PC-9 (cell line): Measurements from ENCODE around the gene KRT78. TPM values are rescaled to one million over a fixed set of nuclear protein-coding genes. Genes with fewer than 3 reads are reported as not detected.

ENCODE experiments used
- BruUV-seq: library from RNA; stranded (reverse); fragments of 400-500 nt; replicated peaks from 2 replicates; lab custom pipeline; 2021; lab: Mats Ljungman, UMichigan
- CTCF ChIA-PET: fragments of 300-600 bp; sonication (Branson Sonifier 250); formaldehyde crosslinking; loops from one replicate; lab custom pipeline; 2022; ENCODE audit warnings: antibody characterized with exemption; lab: Charles Lee
- POLR2A ChIA-PET: fragments of 300-600 bp; sonication (Branson Sonifier 250); formaldehyde crosslinking; loops from one replicate; lab custom pipeline; 2022; ENCODE audit warnings: antibody characterized with exemption; ENCODE audit not compliant: unreplicated experiment; lab: Charles Lee
- DNase-seq, 2 experiments: peaks; one replicate each; pipeline versions ENCODE4 v3.0.0 to v3.0.0-alpha.2; 2015 to 2022; ENCODE audit warnings: mixed read lengths in 1 of 2
- H2AFZ ChIP-seq: fragments of 200-600 bp; sonication (generic); 2 replicates; pipeline ENCODE4 v1.8.1; 2017; ENCODE audit warnings: antibody characterized with exemption
- H3F3A ChIP-seq: fragments of 200-600 bp; sonication (generic); 2 replicates; pipeline ENCODE4 v1.8.1; 2017; ENCODE audit warnings: antibody characterized with exemption, mild to moderate bottlenecking, low read depth; ENCODE audit not compliant: insufficient read depth
- H3K27ac ChIP-seq: fragments of 200-600 bp; sonication (generic); 2 replicates; pipeline ENCODE4 v1.6.1; 2016; ENCODE audit warnings: mixed run types
- H3K27me3 ChIP-seq: fragments of 200-600 bp; sonication (generic); 2 replicates; pipeline ENCODE4 v1.6.1; 2016; ENCODE audit warnings: low read depth, mixed run types; ENCODE audit not compliant: insufficient read depth
- H3K36me3 ChIP-seq: fragments of 200-600 bp; sonication (generic); 2 replicates; pipeline ENCODE4 v1.6.1; 2016; ENCODE audit warnings: low read depth, mixed run types
- H3K4me1 ChIP-seq: fragments of 200-600 bp; sonication (generic); replicated peaks from 2 replicates; pipeline ENCODE4 v1.6.1; 2016; ENCODE audit warnings: mixed run types; ENCODE audit not compliant: insufficient read depth
- H3K4me2 ChIP-seq: fragments of 200-600 bp; sonication (generic); 2 replicates; pipeline ENCODE4 v1.6.1; 2017; ENCODE audit warnings: mixed run types
- H3K4me3 ChIP-seq: fragments of 200-600 bp; sonication (generic); 2 replicates; pipeline ENCODE4 v1.6.1; 2016; ENCODE audit warnings: mixed run types
- H3K79me2 ChIP-seq: fragments of 200-600 bp; sonication (generic); 2 replicates; pipeline ENCODE4 v1.6.1; 2017; ENCODE audit warnings: low read depth, mixed run types
- H3K9me2 ChIP-seq: fragments of 200-600 bp; sonication (generic); 2 replicates; pipeline ENCODE4 v1.8.1; 2017; ENCODE audit warnings: mild to moderate bottlenecking; ENCODE audit not compliant: insufficient read depth
- H3K9me3 ChIP-seq: fragments of 200-600 bp; sonication (generic); 2 replicates; pipeline ENCODE4 v1.8.1; 2016; ENCODE audit warnings: low read depth; ENCODE audit not compliant: insufficient read depth
- H4K20me1 ChIP-seq: fragments of 200-600 bp; sonication (generic); 2 replicates; pipeline ENCODE4 v1.8.1; 2017; ENCODE audit not compliant: insufficient read depth
- CTCF ChIP-seq: fragments of 200-600 bp; sonication (generic); conservative IDR thresholded peaks from 2 replicates; pipeline ENCODE4 v1.6.1; 2017; ENCODE audit warnings: mixed run types, antibody characterized with exemption, mild to moderate bottlenecking, moderate library complexity
- EZH2 ChIP-seq: fragments of 200-600 bp; sonication (generic); IDR thresholded peaks from 2 replicates; pipeline ENCODE4 v1.8.0; 2017; ENCODE audit warnings: antibody characterized with exemption, low read depth
- intact Hi-C: fragments of 100-400 bp; cut with micrococcal nuclease; formaldehyde crosslinking; loops from one replicate; pipeline ENCODE4 v1.10.0; 2022; ENCODE audit not compliant: unreplicated experiment
- total RNA-seq: library from RNA; stranded (reverse); gene quantifications from 2 replicates; pipeline ENCODE4 v1.2.3, GENCODE V29; 2021

The KRT78 gene
- total RNA-seq, 1 experiment from 2014 or later, result 1.5 TPM

DNA sequence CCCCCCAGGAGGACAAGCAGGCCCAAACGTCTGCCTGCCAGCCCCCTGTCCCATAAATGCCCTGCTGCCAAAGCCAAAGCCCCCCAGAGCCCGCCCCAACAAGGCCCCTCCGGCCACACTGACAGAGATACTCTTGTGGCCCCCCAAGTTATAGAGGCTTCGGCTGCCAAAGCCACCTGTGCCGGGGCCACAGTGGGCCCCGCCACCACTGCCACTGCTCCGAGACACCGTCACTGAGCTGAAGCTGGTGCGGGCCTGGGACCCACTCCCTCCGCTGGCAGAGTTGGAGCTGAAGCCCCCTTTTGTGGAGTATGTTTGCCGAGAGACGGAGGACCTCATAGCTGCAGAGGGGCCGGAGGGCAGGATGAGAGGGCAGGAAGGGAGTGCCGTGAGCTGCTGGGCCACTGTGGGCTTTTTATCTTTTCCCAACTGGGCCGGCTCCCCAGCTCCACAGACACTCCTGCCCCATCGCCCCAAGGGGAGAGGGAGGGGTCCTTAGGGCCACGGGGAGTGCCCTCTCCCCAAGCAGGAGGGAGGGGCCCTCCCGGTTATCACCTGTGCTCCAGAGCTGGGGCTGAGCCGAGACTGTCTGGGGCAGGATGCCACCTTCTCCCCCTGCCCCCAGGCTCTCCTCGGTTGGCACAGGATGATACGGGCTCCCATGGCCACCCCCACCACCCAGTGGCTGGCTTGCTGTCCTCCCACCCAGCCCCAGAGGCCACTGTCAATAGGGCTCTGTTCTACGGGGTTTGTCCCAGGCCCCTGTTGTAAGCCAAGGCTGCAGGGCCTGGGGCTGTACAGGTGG is 14.7 kb downstream of the KRT78 start, which contains the start of gene KRT79:
Gene KRT79, minus strand, starts transcription at position 390 of the 805 bp plus-strand sequence. Its CDS starts 51 bp downstream, at position 339.
- TF ChIP-seq CTCF (no peak), EZH2 (no peak)
- H3K4me3 ChIP-seq, result no peak within 1 kb of the TSS
- H2AFZ ChIP-seq, result no peak within 1 kb of the TSS
- intact Hi-C loops, result no loop called here
- no peak within 1 kb of the TSS for H3K27ac ChIP-seq
- no peaks in the 10 kb centered on the region for H3F3A ChIP-seq
- H3K27me3 ChIP-seq, result no peaks in the 10 kb centered on the region
- H3K9me3 ChIP-seq, result no peaks in the 10 kb centered on the region
- no peaks in the 10 kb centered on the region for H3K79me2 ChIP-seq
- no TSS peak for BruUV-seq
- H3K36me3 ChIP-seq, result no peaks in the 10 kb centered on the region
- DNase-seq, result no peak
- H4K20me1 ChIP-seq, result no peaks in the 10 kb centered on the region
- H3K4me1 ChIP-seq, result peaks cover 16% of the 10 kb centered on the region
- ChIA-PET POLR2A (no interaction called here), CTCF (interaction anchor here (0.7 kb wide), 1 partner anchor 617 kb away, joined by 3 read pairs; no protein-coding TSS in a partner anchor)
- H3K9me2 ChIP-seq, result no peaks in the 10 kb centered on the region
- no peak within 1 kb of the TSS for H3K4me2 ChIP-seq

DNA sequence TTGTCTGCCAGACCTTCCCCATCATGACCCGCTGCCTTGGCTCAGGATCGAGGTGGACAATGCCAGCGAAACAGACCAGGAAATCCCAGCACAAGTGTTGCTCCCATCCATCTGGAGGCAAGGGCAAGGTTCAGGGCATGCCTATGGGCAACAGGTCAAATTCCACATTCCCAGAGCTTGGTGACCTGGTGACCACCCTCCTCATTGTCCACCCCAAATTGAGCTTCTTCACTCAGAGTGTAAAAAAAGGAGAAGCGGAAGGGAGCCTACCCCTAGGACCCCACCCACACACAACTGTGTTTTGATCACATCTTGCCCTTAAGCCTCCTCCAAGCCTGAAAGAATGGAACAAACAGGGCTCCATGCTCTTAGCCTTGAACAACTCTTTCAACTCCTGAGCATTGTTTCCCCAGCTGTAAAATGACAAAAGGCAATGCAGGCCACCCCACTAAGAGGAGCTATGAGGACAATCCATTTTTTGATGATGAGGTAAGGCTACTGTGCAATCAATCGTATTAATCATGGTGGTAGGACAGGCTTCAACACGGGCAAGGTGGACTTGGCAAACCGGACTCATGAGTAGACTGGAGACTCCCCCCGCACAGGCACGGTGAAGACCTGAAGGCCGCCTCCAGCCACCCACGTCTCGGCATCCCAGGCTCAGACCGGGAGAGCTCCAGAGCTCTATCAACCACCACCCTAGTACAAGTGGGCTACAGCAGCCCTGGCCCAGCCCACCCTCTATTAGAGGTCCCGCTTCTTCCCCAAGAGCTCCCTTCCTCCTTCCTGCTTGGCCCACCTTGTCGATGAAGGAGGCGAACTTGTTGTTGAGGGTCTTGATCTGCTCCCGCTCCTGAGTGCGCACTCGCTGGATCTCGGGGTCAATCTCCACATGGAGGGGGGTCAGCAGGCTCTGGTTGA is 15.5 kb downstream of the KRT78 start:
- Histone ChIP-seq H3K79me2 (no peaks in the 10 kb centered on the region), H3K4me1 (peaks cover 16% of the 10 kb centered on the region), H2AFZ (no peak overlapping the region), H4K20me1 (no peaks in the 10 kb centered on the region), H3K27ac (no peak overlapping the region), H3K4me2 (no peak overlapping the region), H3F3A (no peaks in the 10 kb centered on the region), H3K27me3 (no peaks in the 10 kb centered on the region), H3K36me3 (no peaks in the 10 kb centered on the region), H3K4me3 (no peak overlapping the region), H3K9me3 (no peaks in the 10 kb centered on the region), H3K9me2 (no peaks in the 10 kb centered on the region)
- ChIA-PET POLR2A (no interaction called here), CTCF (interaction anchor here (0.7 kb wide), 1 partner anchor 616 kb away, joined by 3 read pairs; no protein-coding TSS in a partner anchor)
- no TSS peak for BruUV-seq
- intact Hi-C loops, result no loop called here
- no peak for DNase-seq
- TF ChIP-seq CTCF, result no peak
- TF ChIP-seq EZH2, result no peak

- Histone ChIP-seq H3K9me2 (no peaks in the 10 kb centered on the region), H3K4me1 (peaks cover 12% of the 10 kb centered on the region), H4K20me1 (no peaks in the 10 kb centered on the region), H3K4me3 (no peak overlapping the region), H3K79me2 (no peaks in the 10 kb centered on the region), H3K9me3 (no peaks in the 10 kb centered on the region), H2AFZ (no peak overlapping the region), H3F3A (no peaks in the 10 kb centered on the region), H3K27me3 (no peaks in the 10 kb centered on the region), H3K4me2 (no peak overlapping the region), H3K27ac (no peak overlapping the region), H3K36me3 (no peaks in the 10 kb centered on the region)
- no TSS peak for BruUV-seq
- intact Hi-C loops, result no loop called here
- CTCF ChIA-PET, result interaction anchor here (0.6 kb wide), 1 partner anchor 236 kb away, joined by 8 read pairs; no protein-coding TSS in a partner anchor
- no peak for TF ChIP-seq CTCF
- TF ChIP-seq EZH2, result no peak
- POLR2A ChIA-PET, result no interaction called here
- DNase-seq, result no peak
These were observed 16.3 kb downstream of the KRT78 start for GRCh38 chr12:52832451-52832850.
